GM12874 (cell line): ENCODE results near the gene LRMDA.

ENCODE experiments used
- TF ChIP-seq, protein P1 (sequence below): IDR thresholded peaks from 2 replicates; pipeline ENCODE4 v1.5.1; 2011; ENCODE audit warnings: low read depth, mild to moderate bottlenecking, control low read depth, low read length, moderate library complexity; ENCODE audit not compliant: insufficient read depth

The LRMDA gene

DNA sequence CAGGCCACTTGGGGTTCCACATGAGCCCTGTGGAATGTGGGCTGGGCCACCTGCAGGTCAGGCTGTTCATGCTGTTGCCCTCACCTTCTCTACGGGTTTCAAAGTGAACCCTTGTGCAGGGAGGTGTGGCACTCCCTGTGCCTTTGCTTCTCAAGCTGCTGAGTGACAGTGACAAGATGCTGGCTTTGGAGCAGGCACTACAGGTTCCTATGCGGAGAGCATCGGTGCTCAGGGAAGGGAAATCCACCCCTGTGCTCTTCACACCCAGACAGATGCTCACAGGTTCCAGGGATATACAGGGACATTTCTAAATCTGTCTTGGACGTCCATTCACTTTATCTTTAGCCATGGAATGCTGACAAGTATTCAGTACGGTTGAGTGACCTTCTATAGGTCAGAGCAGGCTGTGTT is 1005.0 kb downstream of the LRMDA start:
- TF ChIP-seq, protein P1, sequence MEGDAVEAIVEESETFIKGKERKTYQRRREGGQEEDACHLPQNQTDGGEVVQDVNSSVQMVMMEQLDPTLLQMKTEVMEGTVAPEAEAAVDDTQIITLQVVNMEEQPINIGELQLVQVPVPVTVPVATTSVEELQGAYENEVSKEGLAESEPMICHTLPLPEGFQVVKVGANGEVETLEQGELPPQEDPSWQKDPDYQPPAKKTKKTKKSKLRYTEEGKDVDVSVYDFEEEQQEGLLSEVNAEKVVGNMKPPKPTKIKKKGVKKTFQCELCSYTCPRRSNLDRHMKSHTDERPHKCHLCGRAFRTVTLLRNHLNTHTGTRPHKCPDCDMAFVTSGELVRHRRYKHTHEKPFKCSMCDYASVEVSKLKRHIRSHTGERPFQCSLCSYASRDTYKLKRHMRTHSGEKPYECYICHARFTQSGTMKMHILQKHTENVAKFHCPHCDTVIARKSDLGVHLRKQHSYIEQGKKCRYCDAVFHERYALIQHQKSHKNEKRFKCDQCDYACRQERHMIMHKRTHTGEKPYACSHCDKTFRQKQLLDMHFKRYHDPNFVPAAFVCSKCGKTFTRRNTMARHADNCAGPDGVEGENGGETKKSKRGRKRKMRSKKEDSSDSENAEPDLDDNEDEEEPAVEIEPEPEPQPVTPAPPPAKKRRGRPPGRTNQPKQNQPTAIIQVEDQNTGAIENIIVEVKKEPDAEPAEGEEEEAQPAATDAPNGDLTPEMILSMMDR: no peak

- TF ChIP-seq, protein P1: no peak
Measured at GRCh38 chr10:76436981-76437380, 1005.6 kb downstream of the LRMDA start.

GRCh38 chr10:76440426-76440825 is 1009.0 kb downstream of the LRMDA start:
- TF ChIP-seq, protein P1: no peak

DNA sequence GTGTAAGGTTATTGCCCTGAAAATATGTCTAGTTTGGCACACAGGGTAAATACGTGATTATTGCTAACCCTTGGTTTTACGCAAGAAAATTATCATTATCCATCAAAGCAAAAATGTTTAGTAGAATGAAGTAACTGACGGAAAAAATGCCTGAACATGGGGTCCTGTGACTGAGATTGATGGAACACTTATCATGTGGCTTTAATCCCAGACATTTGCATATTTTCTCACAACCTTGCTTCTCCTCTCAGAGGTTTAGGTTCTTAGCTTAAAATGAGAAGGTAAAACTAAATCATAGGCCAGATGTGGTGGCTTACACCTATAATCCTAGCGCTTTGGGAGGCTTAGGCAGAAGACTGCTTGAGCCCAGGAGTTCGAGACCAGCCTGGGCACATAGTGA is 1010.7 kb downstream of the LRMDA start:
- TF ChIP-seq, protein P1: no peak

DNA sequence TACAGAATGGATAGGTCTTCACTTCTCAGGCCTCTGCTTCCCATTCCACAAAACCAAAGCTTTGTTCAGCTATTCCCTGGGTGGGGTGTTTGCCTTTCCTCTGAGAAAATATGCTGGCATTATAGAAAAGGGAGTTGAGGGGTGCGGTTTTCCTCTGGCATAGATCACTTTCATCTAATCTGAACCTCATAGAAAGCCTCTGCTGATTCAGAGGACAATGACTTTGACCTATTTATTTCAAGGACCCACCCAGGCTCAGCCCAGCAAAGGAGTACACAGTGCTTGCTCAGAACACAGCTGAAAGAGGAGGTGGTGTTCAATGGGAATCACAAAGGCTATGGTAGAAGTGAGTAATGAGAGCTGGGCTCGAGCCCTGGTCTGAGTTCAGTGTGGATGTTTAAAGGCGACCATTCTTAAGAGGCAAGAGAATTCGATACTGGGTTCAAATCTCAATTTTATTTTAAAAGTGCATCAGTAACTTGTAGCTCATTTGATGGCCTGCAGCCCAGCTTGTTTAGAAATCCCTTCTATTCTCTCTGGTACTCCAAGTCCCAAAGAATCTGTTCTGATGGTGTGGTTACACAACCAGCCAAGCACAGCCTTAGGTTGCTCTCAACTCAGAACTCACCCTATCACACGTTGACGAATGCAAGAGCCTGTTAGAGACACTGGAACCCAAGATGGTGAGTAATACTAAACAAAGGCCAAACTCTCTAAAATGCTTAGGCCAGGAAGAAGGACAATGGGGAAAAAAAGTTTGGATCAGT is 1012.8 kb downstream of the LRMDA start:
- TF ChIP-seq, protein P1: no peak

DNA sequence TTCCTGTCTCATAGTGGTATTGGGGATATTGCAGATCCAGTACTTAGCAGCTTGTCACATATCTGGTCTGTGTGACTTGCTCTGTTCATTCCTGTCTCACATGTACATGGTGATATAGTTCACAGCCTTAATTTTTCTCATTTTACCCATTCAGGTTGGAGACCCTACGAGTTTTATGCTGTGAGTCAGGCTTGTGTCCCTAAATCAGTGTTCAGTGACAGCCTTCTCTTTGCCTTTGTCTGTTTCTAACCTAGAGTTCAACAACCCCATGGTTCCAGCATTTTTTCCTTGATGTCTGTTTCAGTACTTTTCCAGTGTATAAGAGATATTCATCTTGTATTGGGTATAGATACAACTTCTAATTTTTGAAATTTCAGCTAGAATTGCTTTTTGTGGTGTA is 1016.2 kb downstream of the LRMDA start:
- TF ChIP-seq, protein P1: no peak

GRCh38 chr10:76451911-76452310 is 1020.5 kb downstream of the LRMDA start:
- TF ChIP-seq, protein P1: no peak
